Measurements from ENCODE around the gene MUC22.

GRCh38 chr6:31035862-31036497 lies 25.7 kb downstream of the MUC22 start:
- TF ChIP-seq CTCF (IDR thresholded peaks at IDR 0.05; ENCODE audit: poor library complexity): no peak
- no peak for TF ChIP-seq EZH2 (IDR thresholded peaks at IDR 0.05; ENCODE audit: borderline replicate concordance)
- TF ChIP-seq EZH2phosphoT487 (IDR thresholded peaks at IDR 0.05; ENCODE audit: low read depth, severe bottlenecking, unreplicated experiment): no peak
